Fibroblast of skin of right biceps (primary cell): ENCODE measurements around the gene NPPA.
"Not testable (repeated sequence)": the region's sequence is repeated elsewhere in the genome, so short reads cannot be mapped to it uniquely, and the experiment has no call there.

ENCODE experiments used
- DNase-seq: peaks from one replicate; pipeline ENCODE4 v3.0.0-alpha.2; 2013

Gene NPPA

GRCh38 chr1:11805422-11806306 is 41.9 kb downstream of the NPPA start, which contains the start of the genes CLCN6 and MTHFR:
Gene CLCN6 (plus strand): TSS chr1:11806191. CDS start chr1:11806263, 72 bp downstream.
Gene MTHFR (minus strand): TSS chr1:11805964. CDS start chr1:11803116, 2,848 bp downstream.
- peak; percentile 99 for DNase-seq

GRCh38 chr1:11804666-11805421 is 42.7 kb downstream of the NPPA start:
- DNase-seq: peak; percentile 22

- DNase-seq: not testable (repeated sequence)
Measured at GRCh38 chr1:11803924-11804665, 43.5 kb downstream of the NPPA start.

GRCh38 chr1:11802973-11803885 is 44.4 kb downstream of the NPPA start:
- peak; percentile 92 for DNase-seq

- DNase-seq: no peak
Measured at GRCh38 chr1:11802616-11802972, 45.0 kb downstream of the NPPA start.

GRCh38 chr1:11800756-11801433 is 46.7 kb downstream of the NPPA start:
- DNase-seq: no peak

DNA sequence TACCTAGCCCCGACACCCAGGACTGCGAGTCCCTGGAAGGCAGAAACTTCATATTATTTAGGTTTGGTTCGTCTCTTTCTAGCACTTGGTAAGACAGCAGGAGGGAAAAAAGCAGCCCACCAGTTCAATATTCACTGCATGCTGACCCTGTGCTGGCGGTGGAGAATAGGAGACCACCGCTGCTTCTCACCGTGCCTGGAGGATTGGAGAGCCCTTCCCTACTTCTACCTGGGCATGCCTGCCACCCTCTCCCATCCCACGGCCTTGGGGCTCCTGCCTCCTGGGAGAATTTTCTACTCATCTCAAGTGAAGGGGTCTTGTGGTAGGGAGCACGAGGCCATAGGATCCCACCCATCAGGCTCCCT is 47.2 kb downstream of the NPPA start:
- DNase-seq: no peak

GRCh38 chr1:11799896-11800295 is 47.7 kb downstream of the NPPA start:
- DNase-seq: no peak

GRCh38 chr1:11799099-11799498 is 48.5 kb downstream of the NPPA start:
- DNase-seq: no peak

- no peak for DNase-seq
Measured at GRCh38 chr1:11797525-11798216, 49.9 kb downstream of the NPPA start.

DNA sequence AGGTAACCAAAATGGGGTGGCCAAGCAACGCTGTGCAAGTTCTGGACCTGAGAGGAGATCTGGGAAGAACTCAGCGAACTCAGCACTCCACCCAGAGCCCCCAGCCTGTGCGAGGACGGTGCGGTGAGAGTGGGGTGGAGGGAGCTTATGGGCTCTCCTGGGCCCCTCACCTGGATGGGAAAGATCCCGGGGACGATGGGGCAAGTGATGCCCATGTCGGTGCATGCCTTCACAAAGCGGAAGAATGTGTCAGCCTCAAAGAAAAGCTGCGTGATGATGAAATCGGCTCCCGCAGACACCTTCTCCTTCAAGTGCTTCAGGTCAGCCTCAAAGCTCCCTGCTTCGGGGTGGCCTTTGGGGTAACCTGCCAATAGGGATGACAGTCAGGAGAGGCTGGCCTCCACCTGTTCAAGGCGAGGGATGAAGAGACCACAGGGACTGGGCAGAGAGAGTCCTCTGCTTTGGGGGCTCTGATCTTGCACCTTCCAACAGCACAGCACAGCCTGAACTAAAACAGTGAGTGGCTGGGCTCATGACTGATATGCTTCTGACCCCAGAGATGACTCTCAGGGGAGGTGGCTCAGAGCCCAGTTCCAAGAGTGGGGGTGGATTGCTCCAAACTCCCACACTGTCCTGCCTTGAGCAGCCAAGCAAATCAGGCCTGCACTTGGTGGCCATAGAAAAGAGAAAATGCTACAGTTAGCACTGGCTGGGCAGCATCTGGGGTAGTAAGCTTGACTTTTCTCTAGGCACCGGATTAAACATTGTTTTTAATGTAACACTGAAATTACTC is 51.4 kb downstream of the NPPA start:
- DNase-seq: peak; percentile 19
